ENCODE data around the gene DNAH9.

The DNAH9 gene

GRCh38 chr17:11639736-11640462 is 41.6 kb downstream of the DNAH9 start:
- Histone ChIP-seq H3K4me3 (ENCODE audit: low read length) (no peak overlapping the region), H3K4me1 (ENCODE audit: control insufficient read depth, low read depth, low read length) (no peaks in the 10 kb centered on the region)

GRCh38 chr17:11640463-11640814 is 42.2 kb downstream of the DNAH9 start:
- Histone ChIP-seq H3K36me3 (ENCODE audit: control insufficient read depth, low read depth, low read length) (no peaks in the 10 kb centered on the region), H3K27me3 (ENCODE audit: control insufficient read depth, insufficient read depth, low read length) (no peaks in the 10 kb centered on the region), H3K27ac (ENCODE audit: low read length) (no peak overlapping the region), H3K4me1 (ENCODE audit: control insufficient read depth, low read depth, low read length) (no peaks in the 10 kb centered on the region), H3K9ac (ENCODE audit: low read length) (no peak overlapping the region), H3K4me3 (ENCODE audit: low read length) (no peak overlapping the region), H3K9me3 (ENCODE audit: control insufficient read depth, low read depth, low read length) (no peaks in the 10 kb centered on the region)

More at GRCh38 chr17:11639736-11640462, 41.6 kb downstream of the DNAH9 start:
- no peak overlapping the region for H3K9ac ChIP-seq (ENCODE audit: low read length)
- H3K9me3 ChIP-seq (ENCODE audit: control insufficient read depth, low read depth, low read length), result no peaks in the 10 kb centered on the region
- H3K36me3 ChIP-seq (ENCODE audit: control insufficient read depth, low read depth, low read length), result no peaks in the 10 kb centered on the region
- H3K27me3 ChIP-seq (ENCODE audit: control insufficient read depth, insufficient read depth, low read length), result no peaks in the 10 kb centered on the region
- no peak overlapping the region for H3K27ac ChIP-seq (ENCODE audit: low read length)

- Histone ChIP-seq H3K4me3 (ENCODE audit: low read length) (no peak overlapping the region), H3K9me3 (ENCODE audit: control insufficient read depth, low read depth, low read length) (no peaks in the 10 kb centered on the region), H3K4me1 (ENCODE audit: control insufficient read depth, low read depth, low read length) (no peaks in the 10 kb centered on the region)
Observed at GRCh38 chr17:11641521-11642275, 43.4 kb downstream of the DNAH9 start.

GRCh38 chr17:11642655-11643054 is 44.4 kb downstream of the DNAH9 start:
- no peaks in the 10 kb centered on the region for H3K36me3 ChIP-seq (ENCODE audit: control insufficient read depth, low read depth, low read length)
- no peak overlapping the region for H3K9ac ChIP-seq (ENCODE audit: low read length)
- H3K4me1 ChIP-seq (ENCODE audit: control insufficient read depth, low read depth, low read length), result no peaks in the 10 kb centered on the region
- H3K27ac ChIP-seq (ENCODE audit: low read length), result no peak overlapping the region
- H3K27me3 ChIP-seq (ENCODE audit: control insufficient read depth, insufficient read depth, low read length), result no peaks in the 10 kb centered on the region
- H3K4me3 ChIP-seq (ENCODE audit: low read length), result no peak overlapping the region
- no peaks in the 10 kb centered on the region for H3K9me3 ChIP-seq (ENCODE audit: control insufficient read depth, low read depth, low read length)

More at GRCh38 chr17:11641521-11642275, 43.4 kb downstream of the DNAH9 start:
- no peak overlapping the region for H3K27ac ChIP-seq (ENCODE audit: low read length)
- no peaks in the 10 kb centered on the region for H3K36me3 ChIP-seq (ENCODE audit: control insufficient read depth, low read depth, low read length)
- no peak overlapping the region for H3K9ac ChIP-seq (ENCODE audit: low read length)
- H3K27me3 ChIP-seq (ENCODE audit: control insufficient read depth, insufficient read depth, low read length), result no peaks in the 10 kb centered on the region

GRCh38 chr17:11643851-11644250 is 45.6 kb downstream of the DNAH9 start:
- Histone ChIP-seq H3K9me3 (ENCODE audit: control insufficient read depth, low read depth, low read length) (no peaks in the 10 kb centered on the region), H3K9ac (ENCODE audit: low read length) (no peak overlapping the region), H3K27me3 (ENCODE audit: control insufficient read depth, insufficient read depth, low read length) (no peaks in the 10 kb centered on the region), H3K4me1 (ENCODE audit: control insufficient read depth, low read depth, low read length) (no peaks in the 10 kb centered on the region), H3K27ac (ENCODE audit: low read length) (no peak overlapping the region), H3K36me3 (ENCODE audit: control insufficient read depth, low read depth, low read length) (no peaks in the 10 kb centered on the region), H3K4me3 (ENCODE audit: low read length) (no peak overlapping the region)

- H3K9ac ChIP-seq (ENCODE audit: low read length), result no peak overlapping the region
Observed at GRCh38 chr17:11644265-11645212, 46.3 kb downstream of the DNAH9 start.

GRCh38 chr17:11645426-11645825 is 47.2 kb downstream of the DNAH9 start:
- no peak overlapping the region for H3K27ac ChIP-seq (ENCODE audit: low read length)
- H3K36me3 ChIP-seq (ENCODE audit: control insufficient read depth, low read depth, low read length), result no peaks in the 10 kb centered on the region
- H3K4me1 ChIP-seq (ENCODE audit: control insufficient read depth, low read depth, low read length), result no peaks in the 10 kb centered on the region
- H3K27me3 ChIP-seq (ENCODE audit: control insufficient read depth, insufficient read depth, low read length), result no peaks in the 10 kb centered on the region
- no peak overlapping the region for H3K4me3 ChIP-seq (ENCODE audit: low read length)
- H3K9ac ChIP-seq (ENCODE audit: low read length), result no peak overlapping the region
- H3K9me3 ChIP-seq (ENCODE audit: control insufficient read depth, low read depth, low read length), result no peaks in the 10 kb centered on the region

More at GRCh38 chr17:11644265-11645212, 46.3 kb downstream of the DNAH9 start:
- H3K9me3 ChIP-seq (ENCODE audit: control insufficient read depth, low read depth, low read length), result no peaks in the 10 kb centered on the region
- H3K27ac ChIP-seq (ENCODE audit: low read length), result no peak overlapping the region
- no peaks in the 10 kb centered on the region for H3K36me3 ChIP-seq (ENCODE audit: control insufficient read depth, low read depth, low read length)
- no peaks in the 10 kb centered on the region for H3K4me1 ChIP-seq (ENCODE audit: control insufficient read depth, low read depth, low read length)
- no peaks in the 10 kb centered on the region for H3K27me3 ChIP-seq (ENCODE audit: control insufficient read depth, insufficient read depth, low read length)
- H3K4me3 ChIP-seq (ENCODE audit: low read length), result no peak overlapping the region

- Histone ChIP-seq H3K4me1 (ENCODE audit: control insufficient read depth, low read depth, low read length) (no peaks in the 10 kb centered on the region), H3K9me3 (ENCODE audit: control insufficient read depth, low read depth, low read length) (no peaks in the 10 kb centered on the region), H3K9ac (ENCODE audit: low read length) (no peak overlapping the region), H3K36me3 (ENCODE audit: control insufficient read depth, low read depth, low read length) (no peaks in the 10 kb centered on the region), H3K27me3 (ENCODE audit: control insufficient read depth, insufficient read depth, low read length) (no peaks in the 10 kb centered on the region), H3K27ac (ENCODE audit: low read length) (no peak overlapping the region), H3K4me3 (ENCODE audit: low read length) (no peak overlapping the region)
Observed at GRCh38 chr17:11651089-11651488, 52.8 kb downstream of the DNAH9 start.

- H3K27me3 ChIP-seq (ENCODE audit: control insufficient read depth, insufficient read depth, low read length), result no peaks in the 10 kb centered on the region
- H3K4me3 ChIP-seq (ENCODE audit: low read length), result peak overlapping the region; percentile 20
- peaks cover 9% of the 10 kb centered on the region for H3K4me1 ChIP-seq (ENCODE audit: control insufficient read depth, low read depth, low read length)
- no peaks in the 10 kb centered on the region for H3K9me3 ChIP-seq (ENCODE audit: control insufficient read depth, low read depth, low read length)
- H3K9ac ChIP-seq (ENCODE audit: low read length), result no peak overlapping the region
- peak overlapping the region; percentile 30 for H3K27ac ChIP-seq (ENCODE audit: low read length)
- H3K36me3 ChIP-seq (ENCODE audit: control insufficient read depth, low read depth, low read length), result no peaks in the 10 kb centered on the region
Observed at GRCh38 chr17:11668618-11669017, 70.3 kb downstream of the DNAH9 start.

GRCh38 chr17:11671126-11671525 is 72.9 kb downstream of the DNAH9 start:
- Histone ChIP-seq H3K27ac (ENCODE audit: low read length) (no peak overlapping the region), H3K9me3 (ENCODE audit: control insufficient read depth, low read depth, low read length) (peaks cover 3% of the 10 kb centered on the region), H3K4me3 (ENCODE audit: low read length) (no peak overlapping the region), H3K36me3 (ENCODE audit: control insufficient read depth, low read depth, low read length) (no peaks in the 10 kb centered on the region), H3K27me3 (ENCODE audit: control insufficient read depth, insufficient read depth, low read length) (no peaks in the 10 kb centered on the region), H3K4me1 (ENCODE audit: control insufficient read depth, low read depth, low read length) (peaks cover 9% of the 10 kb centered on the region), H3K9ac (ENCODE audit: low read length) (no peak overlapping the region)

- no peak overlapping the region for H3K27ac ChIP-seq (ENCODE audit: low read length)
- H3K9me3 ChIP-seq (ENCODE audit: control insufficient read depth, low read depth, low read length), result no peaks in the 10 kb centered on the region
- H3K4me3 ChIP-seq (ENCODE audit: low read length), result no peak overlapping the region
- no peaks in the 10 kb centered on the region for H3K27me3 ChIP-seq (ENCODE audit: control insufficient read depth, insufficient read depth, low read length)
- no peaks in the 10 kb centered on the region for H3K4me1 ChIP-seq (ENCODE audit: control insufficient read depth, low read depth, low read length)
- H3K9ac ChIP-seq (ENCODE audit: low read length), result no peak overlapping the region
- H3K36me3 ChIP-seq (ENCODE audit: control insufficient read depth, low read depth, low read length), result no peaks in the 10 kb centered on the region
Observed at GRCh38 chr17:11682646-11683045, 84.4 kb downstream of the DNAH9 start.
